K562 treated with DMSO at 1 percent for 4 hours (cell line): ENCODE results near the gene HOXC11. TPM values are rescaled to one million over a fixed set of nuclear protein-coding genes. Genes with fewer than 3 reads are reported as not detected.

ENCODE experiments used
- total RNA-seq: library from RNA; unstranded; fragments of 300-600 nt; gene quantifications from 2 replicates; pipeline ENCODE4 v1.2.3, GENCODE V29; 2022; ENCODE audit not compliant: insufficient read depth

HOXC11 gene
- total RNA-seq = not detected in 2 replicates

DNA sequence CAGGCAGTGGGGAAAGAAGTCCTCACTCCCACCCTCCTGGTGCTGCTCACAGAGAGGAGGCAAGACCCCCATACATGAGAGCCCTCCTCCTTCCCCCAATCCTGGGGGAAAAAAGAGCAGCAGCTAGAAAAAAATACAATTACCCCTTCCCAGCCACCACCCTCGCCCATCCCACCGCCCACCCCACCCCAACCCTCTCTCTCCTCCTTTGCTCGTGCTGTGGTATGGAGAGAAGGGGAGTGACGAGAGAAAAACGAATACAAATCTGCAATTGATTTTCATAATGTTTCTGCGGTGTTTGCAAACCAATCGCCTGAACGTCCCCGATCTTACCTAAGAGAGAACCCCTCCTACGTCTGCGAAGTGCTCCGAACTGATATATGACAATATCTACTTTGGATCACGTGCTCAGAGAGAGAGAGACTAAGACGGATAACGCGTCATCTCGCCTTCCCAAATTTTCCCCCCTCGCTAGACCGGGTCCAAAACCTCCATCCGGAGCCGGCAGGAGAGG lies at the start of gene HOXC11:
HOXC11 (plus strand) TSS at position 405 of the 514 bp plus-strand sequence. CDS start 116 bp downstream, outside the sequence.

DNA sequence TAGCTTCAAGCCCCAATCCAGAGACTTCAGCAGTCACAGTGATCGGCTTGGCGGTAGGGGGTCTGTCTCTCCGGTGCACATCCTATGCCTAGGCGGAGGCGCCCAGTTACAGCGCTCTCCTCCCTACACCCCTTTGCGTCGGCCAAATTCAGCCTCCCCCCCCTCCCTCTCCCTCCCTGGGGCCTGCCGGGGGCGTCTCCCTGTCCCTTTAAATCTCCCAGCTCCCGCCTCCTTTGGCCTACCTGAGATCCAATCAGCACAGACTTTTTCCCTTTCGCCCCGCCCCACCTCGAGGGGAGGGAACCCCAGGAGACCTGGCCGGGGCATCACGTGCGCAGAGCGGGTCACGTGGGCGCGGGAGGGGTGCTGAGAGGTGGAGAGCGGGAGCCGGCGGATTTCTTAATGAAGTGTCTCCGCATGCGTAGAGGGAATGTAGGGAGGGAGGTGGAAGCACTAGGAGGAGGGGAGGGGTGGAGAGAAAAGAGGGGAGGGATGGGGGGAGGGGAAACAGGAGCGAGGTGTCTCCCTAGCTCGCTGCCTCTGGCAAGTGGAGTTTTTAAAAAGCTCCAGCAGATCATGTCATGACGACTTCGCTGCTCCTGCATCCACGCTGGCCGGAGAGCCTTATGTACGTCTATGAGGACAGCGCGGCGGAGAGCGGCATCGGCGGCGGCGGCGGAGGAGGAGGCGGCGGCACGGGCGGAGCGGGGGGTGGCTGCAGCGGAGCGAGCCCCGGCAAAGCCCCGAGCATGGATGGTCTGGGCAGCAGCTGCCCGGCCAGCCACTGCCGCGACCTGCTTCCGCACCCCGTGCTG lies 34.4 kb upstream of the HOXC11 start, which contains the start of gene HOXC13:
HOXC13 (plus strand) TSS at position 506 of the 815 bp plus-strand sequence; CDS start at position 582, 76 bp downstream.

DNA sequence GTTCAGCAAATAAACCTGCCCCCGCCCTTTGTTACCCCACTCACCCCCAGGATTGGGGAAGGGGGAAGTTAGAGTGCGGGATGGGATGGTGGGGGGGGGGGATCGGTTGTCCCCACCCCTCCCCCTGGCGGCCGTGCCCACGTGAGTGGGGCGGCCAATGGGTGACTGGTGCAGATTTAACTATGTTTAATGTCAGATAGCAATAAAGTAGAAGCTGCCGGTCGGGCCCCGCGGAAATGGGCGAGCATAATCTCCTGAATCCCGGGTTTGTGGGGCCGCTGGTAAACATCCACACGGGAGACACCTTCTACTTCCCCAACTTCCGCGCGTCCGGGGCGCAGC lies 18.3 kb upstream of the HOXC11 start, which contains the start of gene HOXC12:
HOXC12 (plus strand) TSS at position 210 of the 342 bp plus-strand sequence; CDS start at position 237, 27 bp downstream.

DNA sequence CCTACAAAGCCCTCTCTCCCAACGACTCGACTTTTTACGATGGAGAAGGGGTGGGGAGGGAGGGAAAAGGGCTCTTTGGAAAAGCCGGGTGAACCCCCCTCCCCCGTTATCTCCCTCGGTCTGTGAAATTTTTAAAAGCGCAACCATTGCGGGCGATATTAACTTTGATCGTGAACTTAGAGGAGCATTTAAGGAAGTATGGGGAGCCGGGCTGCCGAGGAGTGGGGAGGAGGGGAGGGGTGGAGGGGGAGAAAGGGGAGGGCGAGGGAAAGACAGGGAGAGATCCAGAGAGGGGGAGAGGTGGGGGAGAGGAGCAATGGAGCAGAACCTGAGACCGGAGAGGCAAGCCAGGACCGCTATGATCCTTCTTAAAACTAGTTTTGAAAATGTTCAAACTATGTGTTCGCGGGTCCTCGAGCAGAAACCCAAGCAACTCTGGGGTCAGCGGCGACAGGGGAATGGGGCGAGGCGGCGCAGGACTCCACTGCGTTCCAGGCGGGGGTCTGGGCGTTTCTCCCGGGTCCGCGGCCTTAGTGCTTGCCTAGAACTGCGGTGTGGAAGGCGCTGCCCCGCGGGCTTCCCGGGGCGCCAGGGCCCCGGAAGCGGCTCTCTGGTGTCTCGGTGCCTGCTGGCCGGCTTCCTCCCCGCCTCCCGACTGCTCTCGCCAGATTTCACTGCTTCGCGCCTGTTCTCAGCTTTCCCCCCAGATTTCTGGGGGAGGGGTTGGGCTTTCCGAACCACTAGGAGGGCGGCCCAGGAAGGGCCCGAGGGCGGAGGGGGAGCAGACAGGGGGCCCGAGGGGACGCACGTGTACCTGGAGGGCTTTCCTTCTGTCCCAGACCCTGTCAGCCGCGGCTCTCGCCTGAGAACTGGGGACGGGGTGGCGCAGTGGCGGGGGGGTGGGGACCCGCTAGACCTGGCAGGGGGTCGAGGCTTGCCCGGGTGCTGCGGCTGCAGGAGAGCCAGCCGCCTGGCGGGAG lies 1.4 kb downstream of the HOXC11 start, which contains the start of gene HOTAIR:
HOTAIR (minus strand) TSS at position 871 of the 980 bp plus-strand sequence.

DNA sequence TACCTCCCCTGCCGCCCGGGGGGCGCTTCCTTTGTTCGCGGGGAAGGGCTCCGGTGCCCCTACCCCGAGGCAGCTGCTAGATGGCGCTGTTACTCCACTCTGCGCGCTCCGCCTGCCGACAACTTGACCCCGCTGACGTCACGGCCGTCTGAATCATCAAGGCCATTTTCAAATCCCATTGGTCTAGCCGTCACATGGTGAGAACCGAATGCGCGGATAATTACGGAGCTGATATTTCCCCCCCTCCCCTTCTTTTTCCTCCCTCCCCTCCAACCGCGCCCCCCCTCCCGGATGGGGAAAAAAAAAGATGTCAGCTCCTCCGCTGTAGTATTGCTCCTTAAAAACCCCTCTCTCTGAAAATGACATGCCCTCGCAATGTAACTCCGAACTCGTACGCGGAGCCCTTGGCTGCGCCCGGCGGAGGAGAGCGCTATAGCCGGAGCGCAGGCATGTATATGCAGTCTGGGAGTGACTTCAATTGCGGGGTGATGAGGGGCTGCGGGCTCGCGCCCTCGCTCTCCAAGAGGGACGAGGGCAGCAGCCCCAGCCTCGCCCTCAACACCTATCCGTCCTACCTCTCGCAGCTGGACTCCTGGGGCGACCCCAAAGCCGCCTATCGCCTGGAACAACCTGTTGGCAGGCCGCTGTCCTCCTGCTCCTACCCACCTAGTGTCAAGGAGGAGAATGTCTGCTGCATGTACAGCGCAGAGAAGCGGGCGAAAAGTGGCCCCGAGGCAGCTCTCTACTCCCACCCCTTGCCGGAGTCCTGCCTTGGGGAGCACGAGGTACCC lies 12.2 kb downstream of the HOXC11 start, which contains the start of gene HOXC10:
HOXC10 (plus strand) TSS at position 246 of the 791 bp plus-strand sequence; CDS start at position 360, 114 bp downstream.

DNA sequence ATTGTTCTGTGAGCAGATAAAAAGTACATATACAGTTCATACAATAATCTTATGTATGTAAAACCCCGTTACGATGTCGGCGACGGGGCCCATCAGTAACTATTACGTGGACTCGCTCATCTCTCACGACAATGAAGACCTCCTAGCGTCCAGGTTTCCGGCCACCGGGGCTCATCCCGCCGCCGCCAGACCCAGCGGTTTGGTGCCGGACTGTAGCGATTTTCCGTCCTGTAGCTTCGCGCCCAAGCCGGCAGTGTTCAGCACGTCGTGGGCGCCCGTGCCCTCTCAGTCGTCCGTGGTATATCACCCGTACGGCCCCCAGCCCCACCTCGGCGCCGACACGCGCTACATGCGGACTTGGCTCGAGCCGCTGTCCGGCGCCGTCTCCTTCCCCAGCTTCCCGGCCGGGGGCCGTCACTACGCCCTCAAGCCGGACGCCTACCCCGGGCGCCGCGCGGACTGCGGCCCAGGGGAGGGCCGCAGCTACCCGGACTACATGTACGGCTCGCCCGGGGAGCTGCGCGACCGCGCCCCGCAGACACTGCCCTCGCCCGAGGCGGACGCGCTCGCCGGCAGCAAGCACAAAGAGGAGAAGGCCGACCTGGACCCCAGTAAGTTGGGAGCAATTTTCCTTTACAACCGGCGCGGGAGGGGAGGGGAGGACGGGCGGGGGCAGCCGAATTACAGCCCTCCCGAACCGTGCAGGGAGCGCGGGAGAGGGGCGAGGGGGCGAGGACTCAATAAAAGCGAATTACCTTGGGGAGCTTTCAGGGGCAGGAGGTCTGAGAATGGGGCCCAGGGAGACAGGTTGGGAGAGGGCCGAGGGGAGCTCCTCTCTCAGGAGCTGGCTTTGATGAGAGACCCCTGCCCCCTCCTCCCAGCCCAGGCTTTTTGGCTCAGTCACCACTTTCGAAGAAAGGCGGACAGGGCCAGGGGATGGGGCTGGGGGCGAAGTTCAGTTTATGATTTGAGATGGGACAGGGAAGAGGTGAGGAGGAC lies 27.5 kb downstream of the HOXC11 start, which contains the start of gene HOXC9:
HOXC9 (plus strand) TSS at position 46 of the 999 bp plus-strand sequence; CDS start at position 74, 28 bp downstream.

Other genes with a start within 250 kb of the HOXC11 start
- gene CALCOCO1, start 245.7 kb upstream of the HOXC11 start, total RNA-seq = 20.7 and 34.5 TPM in 2 replicates
- gene CISTR, start 221.1 kb upstream of the HOXC11 start, total RNA-seq = not detected in 2 replicates
- 0.69 and 1.8 TPM in 2 replicates for gene HOXC13, start 34.3 kb upstream of the HOXC11 start, total RNA-seq
- gene HOXC12, start 18.2 kb upstream of the HOXC11 start, total RNA-seq = 0.74 and 1.2 TPM in 2 replicates
- gene HOTAIR, start 1.8 kb downstream of the HOXC11 start, total RNA-seq = not detected in 2 replicates
- gene HOXC10, start 12.0 kb downstream of the HOXC11 start, total RNA-seq = 1.8 TPM in 1 of 2 replicates, not detected in the other
- gene HOXC9, start 27.0 kb downstream of the HOXC11 start, total RNA-seq = 16.9 and 19.0 TPM in 2 replicates
- gene HOXC8, start 35.9 kb downstream of the HOXC11 start, total RNA-seq = 0.34 TPM in 1 of 2 replicates, not detected in the other
- 3.0 and 3.9 TPM in 2 replicates for gene HOXC6, start 55.3 kb downstream of the HOXC11 start, total RNA-seq
- gene HOXC5, start 59.9 kb downstream of the HOXC11 start, total RNA-seq = not detected in 2 replicates
- not detected in 2 replicates for gene HOXC4, start 80.7 kb downstream of the HOXC11 start, total RNA-seq
- 21.5 and 24.2 TPM in 2 replicates for gene SMUG1, start 215.9 kb downstream of the HOXC11 start, total RNA-seq